Endothelial cell of umbilical vein (primary cell): ENCODE data around the gene ATXN1. TPM values are rescaled to one million over a fixed set of nuclear protein-coding genes. Genes with fewer than 3 reads are reported as not detected.

Experiments
- BruUV-seq: library from RNA; stranded (reverse); fragments of 400-500 nt; replicated peaks from 2 replicates; lab custom pipeline; 2021; lab: Mats Ljungman, UMichigan
- CTCF ChIA-PET: fragments of 300-600, 350-600 bp; sonication (Branson Sonifier 250); formaldehyde crosslinking; loops from one replicate; lab custom pipeline; 2021; ENCODE audit warnings: antibody characterized with exemption, inconsistent platforms; lab: Charles Lee
- POLR2A ChIA-PET: fragments of 300-600, 350-600 bp; sonication (Branson Sonifier 250); formaldehyde crosslinking; loops from one replicate; lab custom pipeline; 2021; ENCODE audit warnings: antibody characterized with exemption, inconsistent platforms; lab: Charles Lee
- DNase-seq: peaks from one replicate; pipeline ENCODE4 v3.0.0-alpha.2; 2011; ENCODE audit warnings: low read depth, low spot score
- FAIRE-seq: peaks from 2 replicates; lab custom pipeline; 2011; peaks lifted over from hg19 to GRCh38; lab: Jason Lieb, UNC
- H2AFZ ChIP-seq: 2 replicates; pipeline ENCODE4 v1.6.0; 2012; ENCODE audit warnings: low read depth, low read length, control low read depth, inconsistent platforms
- H3K27ac ChIP-seq: 2 replicates; pipeline ENCODE4 v1.5.1; 2011; ENCODE audit warnings: low read depth, mild to moderate bottlenecking, control low read depth, low read length, moderate library complexity; ENCODE audit not compliant: insufficient read depth
- H3K27me3 ChIP-seq, 2 experiments: 2 replicates each; pipeline versions ENCODE4 v1.6.0 to v1.6.1; 2011; ENCODE audit warnings: low read length in 2 of 2, mixed read lengths in 1 of 2; ENCODE audit not compliant: control insufficient read depth in 2 of 2, insufficient read depth in 2 of 2
- H3K36me3 ChIP-seq, 2 experiments: 2 replicates in 1 of 2; 3 replicates in 1 of 2; pipeline ENCODE4 v1.5.1; 2011; ENCODE audit warnings: low read length in 2 of 2, mild to moderate bottlenecking in 1 of 2, moderate library complexity in 1 of 2; ENCODE audit not compliant: control insufficient read depth in 2 of 2, insufficient read depth in 2 of 2; ENCODE audit errors: extremely low read depth in 1 of 2
- H3K4me1 ChIP-seq: 3 replicates; pipeline ENCODE4 v1.5.1; 2011; ENCODE audit warnings: mild to moderate bottlenecking, low read length; ENCODE audit not compliant: control insufficient read depth, insufficient read depth; ENCODE audit errors: extremely low read depth
- H3K4me2 ChIP-seq: 2 replicates; pipeline ENCODE4 v1.6.1; 2011; ENCODE audit warnings: low read length, control low read depth, mixed read lengths; ENCODE audit not compliant: insufficient read depth
- H3K4me3 ChIP-seq, 3 experiments: fragments of 200-600 bp in 1 of 3; sonication (generic), shearing (Covaris generic) in 1 of 3; replicated peaks in 1 of 3; 2 replicates each; pipeline ENCODE4 v1.5.1; 2011 to 2016; ENCODE audit warnings: control low read depth in 3 of 3, low read length in 3 of 3, mild to moderate bottlenecking in 2 of 3, inconsistent platforms in 1 of 3, low read depth in 1 of 3, moderate library complexity in 1 of 3; ENCODE audit not compliant: insufficient read depth in 1 of 3
- H3K79me2 ChIP-seq: 2 replicates; pipeline ENCODE4 v1.6.0; 2012; ENCODE audit warnings: low read length, inconsistent platforms; ENCODE audit not compliant: control insufficient read depth, insufficient read depth
- H3K9ac ChIP-seq: replicated peaks from 2 replicates; pipeline ENCODE3; 2011; ENCODE audit warnings: low read length, control low read depth; ENCODE audit not compliant: insufficient read depth; ENCODE audit errors: extremely low read depth
- H3K9me1 ChIP-seq: replicated peaks from 3 replicates; pipeline ENCODE4 v1.6.0; 2011; ENCODE audit warnings: mild to moderate bottlenecking, low read length; ENCODE audit not compliant: control insufficient read depth, insufficient read depth; ENCODE audit errors: extremely low read depth
- H3K9me3 ChIP-seq: replicated peaks from 2 replicates; pipeline ENCODE4 v1.5.1; 2012; ENCODE audit warnings: low read length, inconsistent platforms; ENCODE audit not compliant: control insufficient read depth, insufficient read depth
- H4K20me1 ChIP-seq: replicated peaks from 2 replicates; pipeline ENCODE3; 2011; ENCODE audit warnings: mild to moderate bottlenecking, low read length; ENCODE audit not compliant: control insufficient read depth, insufficient read depth; ENCODE audit errors: extremely low read depth
- CTCF ChIP-seq, 2 donors: IDR thresholded peaks; 1 replicate in 1 of 2; 2 replicates in 1 of 2; pipeline ENCODE4 v1.5.1; 2011; ENCODE audit warnings: low read length in 2 of 2, mild to moderate bottlenecking in 2 of 2, moderate library complexity in 2 of 2, control low read depth in 1 of 2, inconsistent platforms in 1 of 2, low read depth in 1 of 2; ENCODE audit not compliant: insufficient read depth in 1 of 2; ENCODE audit errors: extremely low read depth in 1 of 2
- EZH2 ChIP-seq: IDR thresholded peaks from 2 replicates; pipeline ENCODE4 v1.6.1; 2012; ENCODE audit warnings: borderline replicate concordance, low read depth, mild to moderate bottlenecking, moderate library complexity, low read length, inconsistent platforms; ENCODE audit not compliant: severe bottlenecking
- FOS ChIP-seq: IDR thresholded peaks from 2 replicates; pipeline ENCODE4 v1.6.1; 2011; ENCODE audit warnings: mild to moderate bottlenecking, low read length, moderate library complexity, borderline replicate concordance; ENCODE audit not compliant: insufficient read depth
- GATA2 ChIP-seq: IDR thresholded peaks from 2 replicates; pipeline ENCODE4 v1.7.0; 2011; ENCODE audit warnings: low read depth, mild to moderate bottlenecking, moderate library complexity, mixed read lengths, low read length; ENCODE audit not compliant: insufficient read length, insufficient read depth
- JUN ChIP-seq: IDR thresholded peaks from 2 replicates; pipeline ENCODE4 v1.6.1; 2011; ENCODE audit warnings: borderline replicate concordance, low read depth; ENCODE audit not compliant: insufficient read length, insufficient read depth
- MAX ChIP-seq: IDR thresholded peaks from 2 replicates; pipeline ENCODE4 v1.6.1; 2011; ENCODE audit not compliant: insufficient read depth, insufficient read length
- MYC ChIP-seq: IDR thresholded peaks from one replicate; pipeline ENCODE4 v1.6.1; 2011; ENCODE audit warnings: mild to moderate bottlenecking, low read depth, low read length
- POLR2A ChIP-seq: IDR thresholded peaks from 2 replicates; pipeline ENCODE4 v1.6.1; 2012; ENCODE audit warnings: low read depth, mild to moderate bottlenecking, control low read depth, low read length
- POLR2AphosphoS5 ChIP-seq: IDR thresholded peaks from 2 replicates; pipeline ENCODE4 v1.6.1; 2012; ENCODE audit warnings: low read depth, mild to moderate bottlenecking, control low read depth, low read length, moderate library complexity; ENCODE audit not compliant: insufficient read depth
- dilution Hi-C: fragments of 300-500 bp; cut with MboI; formaldehyde crosslinking; loops from one replicate; pipeline ENCODE4 v1.15.0; 2019; ENCODE audit warnings: low sequenced_read_pairs; ENCODE audit not compliant: extremely low pct_ligation_motif_present
- intact Hi-C: fragments of 100-400 bp; cut with micrococcal nuclease; formaldehyde crosslinking; loops from one replicate; pipeline ENCODE4 v1.10.0; 2022
- polyA plus RNA-seq, 4 experiments: library from polyadenylated mRNA; depleted of rRNA in 3 of 4; stranded (reverse) in 3 of 4; unstranded in 1 of 4; fragments of >200 nt; gene quantifications; 2 replicates each; pipeline versions ENCODE4 v1.2.1 to v1.2.3, GENCODE V29; 2011 to 2012; ENCODE audit warnings: missing spikeins in 1 of 4
- total RNA-seq: library from RNA; stranded (reverse); gene quantifications from 2 replicates; pipeline ENCODE4 v1.2.3, GENCODE V29; 2021

Gene ATXN1
- total and polyA plus RNA-seq, 2 donors (not counting 3 experiments of a cell fraction or from before 2014, with no cell fraction given), result 16.4 to 33.0 TPM

GRCh38 chr6:16326531-16326930 lies 434.7 kb downstream of the ATXN1 start:
- Histone ChIP-seq H3K9me1 (no peaks in the 10 kb centered on the region), H3K4me1 (peaks cover 1% of the 10 kb centered on the region), H4K20me1 (no peaks in the 10 kb centered on the region), H2AFZ (no peak overlapping the region), H3K79me2 (no peaks in the 10 kb centered on the region), H3K9me3 (no peaks in the 10 kb centered on the region), H3K36me3 (peaks cover 0 to 17% of the 10 kb centered on the region in 2 experiments), H3K9ac (no peak overlapping the region), H3K27me3 (no peaks in the 10 kb centered on the region), H3K27ac (no peak overlapping the region), H3K4me2 (no peak overlapping the region), H3K4me3 (no peak overlapping the region)
- intact Hi-C loops, result no loop called here
- no peak for FAIRE-seq
- ChIA-PET POLR2A (no interaction called here), CTCF (no interaction called here)
- no peak for TF ChIP-seq GATA2
- no peak for TF ChIP-seq POLR2AphosphoS5
- TF ChIP-seq MAX, result no peak
- no peak for TF ChIP-seq FOS
- no peak for TF ChIP-seq JUN
- TF ChIP-seq MYC, result no peak
- TF ChIP-seq EZH2, result no peak
- no peak for TF ChIP-seq CTCF (IDR thresholded peaks at IDR 0.05; ENCODE audit: extremely low read depth in 1 of 2, insufficient read depth in 1 of 2, low read depth in 1 of 2, low read length in 2 of 2)
- no peak for TF ChIP-seq POLR2A
- DNase-seq, result no peak
- dilution Hi-C loops, result no loop called here
- no TSS peak for BruUV-seq
